ENCODE measurements around the gene SEC31A.
"Not testable (repeated sequence)": the region's sequence is repeated elsewhere in the genome, so short reads cannot be mapped to it uniquely, and the experiment has no call there.

Gene SEC31A

DNA sequence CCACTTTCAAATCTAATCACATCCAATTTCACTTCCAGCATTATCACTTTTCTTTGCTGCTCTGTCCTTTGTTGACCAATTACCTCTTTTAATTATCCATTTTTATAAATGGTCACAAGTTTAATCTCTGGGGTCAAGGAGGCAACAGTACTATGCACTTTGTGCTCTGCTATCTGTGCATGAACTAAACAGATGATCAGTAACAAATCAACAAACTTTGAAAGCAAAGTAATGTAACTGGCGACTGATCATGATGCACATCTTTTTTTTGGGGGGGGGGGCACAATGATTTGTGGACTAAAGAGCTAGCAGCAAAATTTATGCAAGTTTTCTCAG is 1.5 kb upstream of the SEC31A start:
- no peak for DNase-seq (ENCODE audit: low spot score)

DNA sequence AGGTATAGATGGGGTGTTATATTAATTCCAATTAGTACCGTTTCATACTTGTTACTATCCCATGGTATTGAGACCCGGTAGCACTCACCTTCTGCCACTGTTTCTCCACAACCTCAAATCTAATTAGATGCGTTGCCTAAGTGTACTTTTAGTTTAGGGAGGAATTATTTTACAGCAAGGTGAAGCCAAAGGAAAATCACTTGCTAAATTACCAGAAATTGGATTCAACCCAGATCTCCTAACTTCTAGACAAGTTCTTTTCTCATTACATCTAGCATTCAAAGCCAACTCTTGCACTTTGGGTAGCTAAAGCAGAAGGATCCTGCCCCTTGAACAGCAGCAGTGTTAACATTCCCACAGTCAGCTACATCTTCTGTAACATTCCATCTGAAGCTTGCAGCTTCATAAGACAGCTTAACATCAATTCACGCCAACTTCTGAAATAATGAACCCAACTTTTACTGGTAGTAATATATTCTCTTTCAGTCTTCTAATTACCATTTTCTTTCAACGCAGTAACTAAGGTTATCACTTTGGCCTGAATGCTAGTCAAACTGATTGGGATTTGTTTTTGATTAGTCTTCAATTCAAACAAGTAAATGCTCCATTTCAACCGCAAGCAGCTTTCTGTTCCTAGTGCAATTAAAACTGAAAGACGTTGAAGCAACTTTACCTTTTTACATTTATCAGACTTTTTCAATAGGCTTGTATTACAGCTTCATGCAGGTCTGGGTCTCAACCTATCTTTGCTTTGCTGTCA is 934 bp upstream of the SEC31A start:
- DNase-seq (ENCODE audit: low spot score) = no peak

DNA sequence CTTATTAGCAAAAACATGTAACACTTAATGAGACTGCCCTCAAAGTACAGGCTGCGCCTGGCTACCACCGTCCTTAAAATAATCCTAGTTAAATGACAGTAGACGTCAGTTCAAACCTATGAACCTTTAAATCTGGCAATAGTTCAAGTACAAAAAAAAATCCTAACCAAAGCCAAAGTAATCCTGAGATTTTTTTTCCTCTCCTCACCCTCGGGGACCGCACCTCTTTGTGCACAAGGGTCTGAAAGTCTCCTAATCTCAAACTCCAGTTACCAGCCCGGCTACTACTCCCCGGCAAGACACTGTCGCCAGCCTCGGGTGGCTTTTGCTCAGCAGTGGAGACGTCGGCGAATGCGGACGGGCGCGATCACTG is 439 bp downstream of the SEC31A start:
- no peak for DNase-seq (ENCODE audit: low spot score)

DNA sequence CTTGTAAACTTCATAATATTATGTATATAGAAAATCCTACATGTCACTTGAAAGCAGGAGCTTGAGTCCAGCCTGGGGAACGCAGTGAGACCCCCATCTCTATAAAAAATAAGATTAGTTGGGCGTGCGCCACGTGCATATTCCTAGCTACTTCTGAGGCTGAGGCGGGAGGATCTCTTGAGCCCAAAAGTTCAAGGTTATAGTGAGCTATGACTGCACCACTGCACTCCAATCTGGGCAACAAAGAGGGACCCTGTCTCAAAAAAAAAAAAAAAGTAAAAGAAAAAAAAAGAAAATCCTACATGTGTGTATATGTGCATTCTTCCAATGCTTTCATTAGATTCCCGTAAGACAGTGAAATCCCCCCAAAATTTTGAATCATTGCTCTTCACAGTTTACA is 1.7 kb downstream of the SEC31A start:
- DNase-seq (ENCODE audit: low spot score) = no peak

DNA sequence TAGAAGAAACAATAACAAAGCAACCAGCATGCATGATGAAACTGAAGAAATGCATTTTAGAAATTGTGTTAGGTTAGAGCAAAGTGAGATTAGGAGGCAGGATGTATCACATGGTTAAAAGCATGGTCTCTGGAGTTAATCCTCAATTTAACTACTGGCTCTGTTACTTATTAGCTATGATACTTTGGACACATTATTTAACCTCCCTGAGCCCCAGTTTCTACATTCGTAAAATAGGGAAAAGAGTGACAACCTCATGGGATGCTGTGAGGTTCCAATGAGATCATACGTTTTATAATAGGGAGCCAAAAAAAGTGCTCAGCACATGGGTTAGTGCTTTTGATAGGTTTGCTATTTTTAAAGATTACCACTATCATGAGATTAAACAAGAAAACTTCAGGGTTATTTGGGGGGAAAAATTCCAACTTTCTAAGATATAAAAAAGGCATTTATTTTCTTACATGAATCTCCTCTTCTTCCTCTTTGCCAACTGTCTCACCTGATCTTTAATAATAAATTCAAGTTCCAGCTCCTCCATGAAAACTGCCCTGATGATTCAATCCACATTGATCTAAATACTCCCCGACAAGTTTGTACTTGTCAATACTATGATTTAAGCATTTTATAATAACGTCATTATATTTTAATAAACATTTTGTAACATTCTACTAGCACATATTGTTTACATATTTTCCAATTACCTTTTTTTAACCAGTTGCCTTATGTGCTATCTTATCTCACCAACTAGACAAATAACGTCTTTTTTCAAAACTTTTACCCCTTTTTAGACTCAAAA is 4.6 kb downstream of the SEC31A start:
- no peak for DNase-seq (ENCODE audit: low spot score)

DNA sequence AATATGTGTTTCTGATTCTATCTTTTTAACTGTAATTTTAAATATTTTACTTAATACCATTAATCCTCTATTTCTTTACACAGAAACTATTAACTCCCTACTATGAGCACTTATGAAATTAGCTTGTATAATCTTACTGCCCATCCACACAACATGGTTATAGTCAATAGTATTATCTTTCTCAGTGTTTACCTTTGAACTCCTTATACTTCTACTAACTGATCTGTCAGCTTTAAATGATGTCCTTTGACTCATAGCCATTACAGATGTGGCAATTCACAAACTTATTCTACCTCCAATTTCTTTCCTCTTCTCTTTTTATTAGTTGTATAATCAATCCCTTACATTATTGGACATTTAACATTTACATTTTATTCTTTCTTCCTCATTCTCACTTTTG is 5.5 kb downstream of the SEC31A start:
- no peak for DNase-seq (ENCODE audit: low spot score)

DNA sequence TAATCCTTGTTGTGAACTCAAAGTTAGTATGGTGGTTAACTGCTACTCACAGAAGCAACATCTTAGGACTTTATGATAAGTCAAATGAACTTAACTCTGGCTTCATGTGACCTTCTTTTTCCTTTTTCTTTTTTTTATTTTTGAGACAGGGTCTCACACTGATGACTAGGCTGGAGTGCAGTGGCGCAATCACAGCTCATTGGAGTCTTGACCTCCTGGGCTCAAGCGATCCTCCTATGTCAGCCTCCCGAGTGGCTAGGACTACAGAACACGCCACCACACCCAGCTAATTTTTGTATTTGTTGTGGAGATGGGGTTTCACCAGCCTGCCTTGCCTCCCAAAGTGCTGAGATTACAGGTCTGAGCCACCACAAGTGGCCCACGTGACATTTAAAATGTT is 22.4 kb downstream of the SEC31A start:
- no peak for DNase-seq (ENCODE audit: low spot score)

DNA sequence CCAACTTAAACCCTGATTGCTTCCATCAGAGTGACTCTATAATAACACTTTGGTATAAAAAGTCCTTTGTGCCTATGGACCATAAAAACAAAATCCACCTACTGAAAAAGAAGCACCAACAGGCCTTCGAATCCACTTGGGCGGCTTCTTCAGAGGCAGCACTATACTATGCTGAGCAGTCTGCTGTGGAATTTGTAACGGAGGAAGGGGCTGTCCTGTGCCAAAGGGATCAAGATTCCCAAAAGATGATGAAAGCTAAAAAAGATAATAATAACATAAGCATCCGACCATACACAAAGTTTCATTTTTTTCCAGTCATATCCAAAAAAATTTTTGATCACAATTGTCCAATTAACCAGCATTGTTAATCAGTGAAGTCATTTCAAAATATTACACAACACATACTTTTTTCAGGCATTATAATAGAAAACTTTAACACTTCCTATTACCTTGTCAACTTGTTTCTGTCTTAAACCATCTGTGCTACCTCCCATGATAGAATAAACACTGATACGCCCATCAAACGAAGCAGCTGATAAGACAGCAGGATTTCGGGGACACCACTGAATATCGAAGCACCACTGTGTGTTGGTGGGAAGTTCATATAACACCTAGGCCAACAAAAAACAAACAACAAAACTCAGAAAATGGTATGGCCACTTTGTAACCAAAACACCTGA is 24.1 kb downstream of the SEC31A start:
- DNase-seq (ENCODE audit: low spot score) = no peak

DNA sequence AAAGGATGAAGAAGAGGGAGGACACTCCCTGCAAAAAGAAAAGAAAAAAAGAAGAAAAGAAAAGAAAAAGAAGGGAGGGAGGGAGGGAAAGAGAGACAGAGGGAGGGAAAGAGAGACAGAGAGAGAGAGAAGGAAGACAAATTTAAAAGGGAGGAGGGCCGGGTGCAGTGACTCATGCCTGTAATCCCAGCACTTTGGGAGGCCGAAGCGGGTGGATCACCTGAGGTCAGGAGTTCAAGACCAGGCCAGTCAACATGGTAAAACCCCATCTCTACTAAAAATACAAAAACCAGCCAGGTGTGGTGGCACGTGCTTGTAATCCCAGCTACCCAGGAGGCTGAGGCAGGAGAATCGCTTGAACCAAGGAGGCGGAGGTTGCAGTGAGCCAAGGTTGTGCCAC is 24.9 kb downstream of the SEC31A start:
- not testable (repeated sequence) for DNase-seq (ENCODE audit: low spot score)

DNA sequence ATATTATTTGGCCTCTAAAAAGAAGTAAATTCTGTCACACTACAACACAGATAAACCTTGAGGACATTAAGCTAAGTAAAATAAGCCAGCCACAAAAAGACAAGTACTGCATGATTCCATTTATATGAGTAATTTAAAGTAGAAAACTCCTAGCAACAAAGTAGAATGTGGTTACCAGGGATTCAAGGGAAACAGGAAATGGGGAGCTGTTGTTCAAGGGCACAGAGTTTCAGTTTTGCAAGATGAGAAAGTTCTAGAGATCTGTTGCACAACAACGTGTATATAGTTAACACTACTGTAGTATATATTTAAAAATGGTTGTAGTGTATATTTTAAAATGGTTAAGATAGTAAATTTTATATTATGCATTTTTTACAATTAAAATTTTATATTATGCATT is 25.4 kb downstream of the SEC31A start:
- DNase-seq (ENCODE audit: low spot score) = peak; percentile 77

DNA sequence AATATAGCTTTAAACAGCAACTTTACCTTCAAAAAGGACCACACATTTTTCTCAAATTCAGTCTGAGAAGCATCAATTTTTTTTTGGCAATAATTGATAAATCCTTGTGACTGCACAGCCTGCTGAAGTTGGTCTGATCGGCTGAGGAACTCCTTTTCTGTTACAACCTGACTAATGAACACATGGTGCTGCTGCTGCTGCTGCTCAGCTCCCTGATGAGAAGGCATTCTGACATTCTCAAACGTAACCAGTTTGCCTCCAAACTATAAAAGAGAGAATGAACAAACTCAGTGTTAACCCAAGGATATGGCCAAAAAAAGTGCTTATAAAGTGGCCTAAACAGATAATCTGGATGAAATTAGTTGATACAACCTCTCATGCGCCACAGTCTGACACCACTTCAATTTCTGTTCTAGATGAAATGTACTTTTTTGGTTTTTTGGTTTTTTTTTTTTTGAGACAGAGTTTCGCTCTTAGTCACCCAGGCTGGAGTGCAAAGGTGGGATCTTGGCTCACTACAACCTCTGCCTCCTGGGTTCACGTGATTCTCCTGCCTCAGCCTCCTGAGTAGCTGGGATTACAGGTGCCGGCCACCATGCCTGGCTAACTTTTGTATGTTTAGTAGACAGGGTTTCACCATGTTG is 26.5 kb downstream of the SEC31A start:
- peak; percentile 48 for DNase-seq (ENCODE audit: low spot score)

DNA sequence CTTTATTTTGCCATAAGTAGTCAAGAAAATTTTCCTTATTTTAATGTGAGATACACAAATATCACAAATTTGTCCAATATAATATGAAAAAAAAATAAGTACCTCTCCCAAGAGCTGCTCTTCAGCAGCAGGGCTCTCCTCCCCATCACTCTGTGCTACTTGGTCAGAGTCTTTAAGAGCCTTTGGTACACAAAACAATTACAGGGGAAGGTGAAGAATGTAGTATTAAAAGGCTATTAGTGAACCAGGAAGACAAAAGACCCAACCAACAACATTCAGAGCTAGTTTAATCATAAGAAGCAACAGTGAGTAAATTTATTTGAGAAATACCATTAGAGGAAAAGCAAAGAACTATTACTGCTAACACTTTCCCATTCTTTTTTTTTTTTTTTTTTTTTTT is 29.4 kb downstream of the SEC31A start:
- DNase-seq (ENCODE audit: low spot score) = no peak

DNA sequence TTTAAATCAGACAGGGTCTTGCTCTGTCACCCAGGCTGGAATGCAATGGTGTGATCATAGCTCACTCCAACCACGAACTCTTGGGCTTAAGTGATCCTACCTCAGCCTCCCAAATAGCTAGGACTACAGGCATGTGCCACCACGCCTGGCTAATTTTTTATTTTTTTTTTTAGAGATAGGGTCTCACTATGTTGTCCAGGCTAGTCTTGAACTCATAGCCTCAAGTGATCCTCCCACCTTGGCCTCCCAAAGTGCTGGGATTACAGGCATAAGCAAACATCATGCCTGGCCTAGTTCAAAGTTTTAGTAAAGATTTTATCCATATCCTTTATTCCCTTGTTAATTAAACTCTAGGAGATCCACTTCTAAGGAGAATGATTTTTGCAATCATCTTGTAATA is 30.5 kb downstream of the SEC31A start:
- DNase-seq (ENCODE audit: low spot score) = not testable (repeated sequence)

DNA sequence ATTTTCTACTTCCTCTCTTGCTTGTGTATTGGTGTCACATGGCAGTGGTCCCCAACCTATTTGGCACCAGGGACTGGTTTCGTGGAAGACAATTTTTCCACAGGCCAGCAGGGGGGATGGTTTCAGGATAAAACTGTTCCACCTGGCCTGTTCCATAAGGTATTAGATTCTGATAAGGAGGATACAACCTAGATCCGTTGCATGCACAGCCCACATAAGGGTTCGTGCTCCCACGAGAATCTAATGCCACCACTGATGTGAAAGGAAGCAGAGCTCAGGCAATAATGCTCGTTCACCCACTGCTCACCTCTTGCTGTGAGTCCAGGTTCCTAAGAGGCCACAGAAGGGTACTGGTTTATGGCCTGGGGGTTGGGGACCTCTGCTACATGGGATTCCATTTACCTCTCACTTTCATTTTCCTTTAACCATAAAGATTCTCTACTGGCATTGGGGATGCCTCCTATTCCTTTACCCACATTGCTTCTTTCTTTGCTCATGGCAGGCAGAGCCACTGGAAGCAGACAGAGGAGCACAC is 38.1 kb downstream of the SEC31A start:
- no peak for DNase-seq (ENCODE audit: low spot score)

DNA sequence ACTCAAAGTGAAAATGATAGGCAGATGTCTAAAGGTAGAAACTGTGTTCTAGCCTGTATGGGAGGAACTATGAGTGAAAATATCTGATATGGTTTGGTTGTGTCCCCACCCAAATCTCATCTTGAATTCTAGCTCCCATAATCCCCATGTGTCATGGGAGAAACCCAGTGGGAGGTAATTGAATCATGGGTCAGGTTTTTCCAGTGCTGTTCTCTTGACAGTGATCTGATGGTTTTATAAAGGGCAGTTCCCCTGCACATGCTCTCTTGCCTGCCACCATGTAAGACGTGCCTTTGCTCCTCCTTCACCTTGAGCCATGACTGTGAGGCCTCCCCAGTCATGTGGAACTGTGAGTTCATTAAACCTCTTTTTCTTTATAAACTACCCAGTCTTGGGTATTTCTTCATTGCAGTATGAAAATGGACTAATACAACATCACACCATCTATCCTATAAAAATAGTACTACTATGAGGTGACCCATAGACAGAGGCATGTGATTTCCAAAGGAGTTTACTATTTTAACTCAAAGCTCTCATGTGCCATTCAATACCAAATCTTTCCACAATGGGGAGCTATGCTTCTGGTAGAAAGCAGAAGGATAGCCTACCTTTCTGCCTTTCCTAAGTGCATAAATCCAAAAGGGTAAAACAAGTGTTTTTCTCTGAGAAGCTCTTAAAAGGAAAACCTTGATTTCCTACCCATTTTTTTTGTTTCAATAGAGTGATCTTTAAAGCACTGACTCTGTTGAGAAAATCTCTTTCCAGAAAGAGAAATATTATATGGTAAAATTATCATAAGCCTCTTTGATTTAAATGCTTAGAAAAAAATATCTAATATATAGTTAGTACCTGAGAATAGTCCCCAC is 38.8 kb downstream of the SEC31A start:
- peak; percentile 29 for DNase-seq (ENCODE audit: low spot score)

DNA sequence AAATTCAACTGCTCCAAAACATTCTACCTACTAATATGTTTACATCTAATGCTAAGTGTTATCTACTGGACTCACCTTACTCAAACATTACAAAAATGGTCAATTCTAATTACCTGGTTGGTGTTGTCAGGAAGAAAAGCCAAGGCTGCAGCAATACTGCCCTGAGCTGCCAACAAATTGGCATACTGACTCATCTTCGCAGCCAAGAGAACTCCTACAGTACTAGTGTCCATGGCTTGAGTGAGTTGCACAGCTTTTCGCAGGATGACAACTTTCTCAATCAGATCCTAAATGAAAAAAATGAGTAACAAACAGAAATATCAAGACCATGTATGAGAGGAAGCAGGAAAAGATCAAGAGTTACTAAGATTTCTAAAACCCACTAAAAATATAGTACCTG is 39.6 kb downstream of the SEC31A start:
- DNase-seq (ENCODE audit: low spot score) = no peak

DNA sequence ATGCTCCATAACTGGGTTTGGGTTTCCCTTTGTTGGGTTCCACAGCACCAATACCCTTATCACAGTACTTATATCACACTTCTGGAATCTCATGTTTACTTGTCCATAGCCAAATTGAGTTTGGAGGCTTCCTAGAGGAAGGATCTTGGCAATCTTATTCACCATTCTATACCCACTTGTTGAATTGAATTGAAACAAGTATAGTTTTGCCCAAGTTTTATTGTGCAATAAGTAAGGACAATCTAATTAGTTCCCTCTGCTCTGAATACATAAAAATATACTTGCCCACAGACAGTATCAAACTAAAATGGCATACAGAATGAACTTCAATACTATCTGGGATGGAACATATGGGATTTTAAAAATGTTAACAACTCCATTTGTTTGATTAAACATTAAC is 40.3 kb downstream of the SEC31A start:
- DNase-seq (ENCODE audit: low spot score) = no peak

DNA sequence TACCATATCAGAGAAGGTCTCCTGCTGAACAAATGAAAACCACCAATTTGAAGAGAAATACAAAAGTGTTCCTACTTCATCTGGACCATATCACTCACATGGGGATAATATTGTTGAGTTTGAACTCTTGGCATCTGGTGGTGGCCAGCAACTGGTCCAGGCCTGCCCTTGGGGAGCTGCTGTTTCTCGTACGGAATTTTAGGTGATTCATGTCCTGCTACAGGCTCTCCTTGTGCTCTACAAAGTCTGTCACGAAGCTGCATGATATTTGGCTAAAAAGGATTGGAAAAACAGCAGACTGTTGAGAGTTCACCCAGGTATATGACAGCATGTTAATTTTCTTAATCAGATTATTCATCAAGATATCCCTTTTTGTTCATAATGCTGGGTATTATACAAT is 42.2 kb downstream of the SEC31A start:
- no peak for DNase-seq (ENCODE audit: low spot score)

DNA sequence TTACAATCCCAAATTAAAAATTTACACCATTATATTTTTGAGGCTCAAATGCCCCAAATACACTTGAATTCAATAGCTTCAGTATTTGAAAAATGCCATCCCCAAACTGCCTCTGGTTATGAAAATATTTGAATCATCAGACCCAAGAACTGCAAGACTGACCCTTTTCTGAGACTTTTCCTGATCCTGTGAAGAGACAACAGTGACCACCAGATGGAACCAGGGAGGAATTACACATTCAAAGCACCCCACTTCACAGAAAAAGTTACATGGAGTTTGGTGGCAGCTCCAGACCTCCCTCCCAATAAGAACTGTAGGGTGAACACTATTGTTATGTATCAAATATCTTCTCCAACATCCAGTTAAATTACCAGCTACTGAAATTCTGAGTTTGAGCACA is 48.4 kb downstream of the SEC31A start:
- DNase-seq (ENCODE audit: low spot score) = no peak

DNA sequence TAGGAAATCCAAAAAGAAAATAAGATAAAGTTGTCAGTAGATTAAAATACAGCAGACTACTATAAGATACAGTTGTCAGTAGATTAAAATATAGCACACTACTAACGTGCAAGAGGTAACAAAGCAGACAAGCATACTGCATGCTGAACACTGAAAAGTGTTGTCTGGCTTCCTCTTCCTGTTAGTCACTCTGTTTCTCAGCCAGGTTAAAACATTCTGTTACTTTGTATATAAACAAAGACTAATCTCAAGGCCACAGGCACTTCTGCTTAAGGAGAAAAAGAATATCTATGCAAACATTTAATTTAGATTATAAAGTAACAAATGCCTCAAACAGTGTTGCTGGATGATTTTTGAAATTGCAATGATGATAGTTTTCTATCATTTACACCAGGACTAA is 51.3 kb downstream of the SEC31A start:
- no peak for DNase-seq (ENCODE audit: low spot score)

DNA sequence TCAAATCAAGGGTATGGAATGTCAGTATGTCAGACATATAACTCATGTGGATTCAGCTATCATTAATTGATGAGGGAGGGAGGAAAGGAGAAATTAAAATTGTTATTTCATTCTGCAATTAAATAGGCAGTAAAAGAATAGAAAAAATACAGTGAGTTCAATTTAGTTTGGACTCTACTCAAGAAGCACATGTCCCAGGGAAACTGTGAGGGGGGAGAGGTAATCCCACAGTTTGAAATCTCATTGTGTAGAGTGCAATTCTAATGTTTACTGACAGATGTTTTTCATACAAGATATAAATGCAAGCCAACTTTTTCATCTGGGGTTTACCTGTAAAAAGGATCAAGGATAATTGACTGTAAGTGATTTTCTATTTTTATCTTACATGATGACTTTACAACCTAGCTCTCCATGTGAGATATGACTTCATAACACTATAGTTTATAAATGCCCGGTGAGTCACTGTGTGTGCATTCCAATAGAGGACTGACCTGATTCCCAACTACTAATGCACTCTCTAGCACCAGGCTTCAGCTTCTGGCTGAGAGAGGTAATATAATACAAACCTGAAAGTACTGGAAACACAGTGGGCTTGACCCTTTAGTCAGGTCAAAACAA is 57.1 kb downstream of the SEC31A start:
- DNase-seq (ENCODE audit: low spot score) = no peak

All from activated CD4-positive, alpha-beta T cell treated with anti-CD3 and anti-CD28 coated beads, Interleukin-2, Interleukin-4, amounts not matched to agents 100 ng/mL and 50 ng/mL, durations not matched to agents 16 hours and 8 hours (primary cell).